Eye (tissue), 1 donor: ENCODE measurements around the gene CD37.
"Not testable (repeated sequence)": the region's sequence is repeated elsewhere in the genome, so short reads cannot be mapped to it uniquely, and the experiment has no call there.

Experiments
- DNase-seq: peaks from one replicate; pipeline ENCODE4 v3.0.0-alpha.2; 2015

CD37 gene

DNA sequence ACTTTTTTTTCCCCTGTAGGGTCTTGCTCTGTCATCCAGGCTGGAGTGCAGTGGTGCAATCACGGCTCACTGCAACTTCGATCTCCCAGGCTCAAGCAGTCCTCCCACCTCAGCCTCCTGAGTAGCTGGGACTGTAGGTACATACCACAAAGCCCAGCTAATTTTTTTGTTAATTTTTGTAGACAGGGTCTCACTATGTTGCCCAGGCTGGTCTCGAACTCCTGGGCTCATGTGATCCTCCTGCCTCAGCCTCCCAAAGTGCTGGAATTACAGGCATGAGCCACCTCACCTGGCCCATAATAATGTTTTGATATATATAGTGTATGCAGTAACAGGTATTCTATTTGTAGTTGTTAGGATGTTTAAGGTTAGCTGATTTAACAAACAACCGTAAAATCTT lies 4.0 kb upstream of the CD37 start:
- DNase-seq: not testable (repeated sequence)

GRCh38 chr19:49331616-49332055 lies 3.6 kb upstream of the CD37 start:
- peak; percentile 64 for DNase-seq

DNA sequence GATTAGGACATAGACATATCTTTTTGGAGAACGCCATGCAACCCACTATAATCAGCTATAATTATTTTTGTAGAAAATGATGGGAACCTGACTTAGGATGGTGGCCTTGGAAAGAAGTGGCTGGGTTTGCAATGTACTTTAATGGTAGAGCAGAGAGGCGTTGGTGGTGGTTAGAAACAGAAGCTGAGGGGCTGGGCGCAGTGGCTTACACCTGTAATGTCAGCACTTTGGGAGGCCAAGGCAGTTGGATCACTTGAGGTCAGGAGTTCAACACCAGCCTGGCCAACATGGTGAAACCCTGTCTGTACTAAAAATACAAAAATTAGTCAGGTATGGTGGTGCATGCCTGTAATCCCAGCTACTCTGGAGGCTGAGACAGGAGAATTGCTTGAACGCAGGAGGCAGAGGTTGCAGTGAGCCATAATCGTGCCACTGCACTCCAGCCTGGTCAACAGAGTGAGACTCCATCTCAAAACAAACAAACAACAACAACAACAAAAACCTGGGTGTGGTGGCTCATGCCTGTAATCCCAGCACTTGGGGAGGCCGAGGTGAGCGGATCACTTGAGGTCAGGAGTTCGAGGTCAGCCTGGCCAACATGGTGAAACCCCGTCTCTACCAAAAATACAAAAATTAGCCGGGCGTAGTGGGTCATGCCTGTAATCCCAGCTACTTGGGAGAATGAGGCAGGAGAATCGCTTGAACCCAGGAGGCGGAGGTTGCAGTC lies 2.4 kb upstream of the CD37 start:
- DNase-seq: not testable (repeated sequence)

- DNase-seq: no peak
Observed at GRCh38 chr19:49333418-49333805, 1.8 kb upstream of the CD37 start.

- DNase-seq: no peak
Observed at GRCh38 chr19:49333811-49334288, 1.4 kb upstream of the CD37 start.

GRCh38 chr19:49335784-49336481 lies 727 bp downstream of the CD37 start:
- DNase-seq: no peak

DNA sequence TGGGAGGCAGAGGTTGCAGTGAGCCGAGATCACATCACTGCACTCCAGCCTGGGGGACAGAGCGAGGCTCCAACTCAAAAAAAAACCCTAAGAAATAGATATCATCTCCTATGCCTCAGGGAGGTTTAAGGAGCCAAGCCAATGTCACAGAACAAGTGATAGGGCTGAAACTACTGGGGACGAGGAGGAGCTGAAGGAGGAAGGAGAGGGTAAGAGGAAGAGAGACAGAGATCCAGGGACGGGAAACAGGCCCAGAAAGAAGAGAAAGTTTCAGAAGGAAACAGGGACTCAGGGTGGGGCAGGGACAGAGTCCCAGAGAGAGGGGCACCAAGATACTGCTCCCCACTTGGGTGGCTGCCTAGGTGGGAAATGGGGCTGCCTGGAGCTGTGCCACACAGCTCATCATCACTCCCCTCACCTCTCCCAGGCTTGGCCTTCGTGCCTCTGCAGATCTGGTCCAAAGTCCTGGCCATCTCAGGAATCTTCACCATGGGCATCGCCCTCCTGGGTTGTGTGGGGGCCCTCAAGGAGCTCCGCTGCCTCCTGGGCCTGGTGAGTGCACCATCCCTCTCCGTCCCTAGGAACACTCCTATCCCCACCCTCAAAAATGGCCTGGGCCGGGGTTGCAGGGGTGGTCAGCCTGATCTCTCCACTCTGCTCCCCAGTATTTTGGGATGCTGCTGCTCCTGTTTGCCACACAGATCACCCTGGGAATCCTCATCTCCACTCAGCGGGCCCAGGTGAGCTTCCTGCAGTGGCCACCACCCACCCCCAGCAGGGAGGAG lies 1.5 kb downstream of the CD37 start:
- DNase-seq: no peak

GRCh38 chr19:49337267-49338022 lies 2.2 kb downstream of the CD37 start:
- no peak for DNase-seq

DNA sequence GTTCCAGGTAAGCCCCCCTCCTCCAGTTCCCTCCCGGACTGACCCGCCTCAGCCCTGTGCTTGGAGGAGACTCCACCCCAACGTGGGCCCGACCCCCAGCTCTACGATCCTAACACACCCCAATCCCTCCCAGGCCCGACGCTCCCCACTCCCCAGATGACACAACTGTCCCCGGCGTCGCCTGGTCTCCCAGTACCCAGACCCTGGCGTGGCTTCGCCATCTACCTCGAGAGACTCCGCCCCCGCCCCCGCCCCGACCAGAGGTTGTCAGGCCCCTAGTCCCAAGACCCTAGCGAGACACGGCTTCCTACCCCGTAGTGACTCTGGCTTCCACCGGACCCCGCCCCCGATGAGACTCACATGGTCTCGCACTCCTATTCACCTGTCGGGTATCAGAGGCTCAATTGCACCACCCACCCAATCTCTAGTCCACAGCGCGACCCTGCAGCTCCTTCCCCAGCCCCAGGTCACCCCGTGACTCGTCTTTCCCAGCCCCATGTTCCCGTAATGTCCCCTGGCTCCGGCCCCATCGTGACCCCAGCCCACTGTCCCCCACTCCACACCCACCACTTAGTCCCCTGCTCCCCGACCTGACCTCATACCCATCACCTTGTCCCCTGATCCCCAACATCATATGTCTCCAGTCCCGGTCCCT lies 2.9 kb downstream of the CD37 start:
- peak; percentile 55 for DNase-seq

- peak; percentile 83 for DNase-seq
Observed at GRCh38 chr19:49338691-49339300, 3.6 kb downstream of the CD37 start.

GRCh38 chr19:49339301-49340068 lies 4.3 kb downstream of the CD37 start:
- peak; percentile 96 for DNase-seq

GRCh38 chr19:49340069-49340864 lies 5.1 kb downstream of the CD37 start:
- DNase-seq: peak; percentile 60

DNA sequence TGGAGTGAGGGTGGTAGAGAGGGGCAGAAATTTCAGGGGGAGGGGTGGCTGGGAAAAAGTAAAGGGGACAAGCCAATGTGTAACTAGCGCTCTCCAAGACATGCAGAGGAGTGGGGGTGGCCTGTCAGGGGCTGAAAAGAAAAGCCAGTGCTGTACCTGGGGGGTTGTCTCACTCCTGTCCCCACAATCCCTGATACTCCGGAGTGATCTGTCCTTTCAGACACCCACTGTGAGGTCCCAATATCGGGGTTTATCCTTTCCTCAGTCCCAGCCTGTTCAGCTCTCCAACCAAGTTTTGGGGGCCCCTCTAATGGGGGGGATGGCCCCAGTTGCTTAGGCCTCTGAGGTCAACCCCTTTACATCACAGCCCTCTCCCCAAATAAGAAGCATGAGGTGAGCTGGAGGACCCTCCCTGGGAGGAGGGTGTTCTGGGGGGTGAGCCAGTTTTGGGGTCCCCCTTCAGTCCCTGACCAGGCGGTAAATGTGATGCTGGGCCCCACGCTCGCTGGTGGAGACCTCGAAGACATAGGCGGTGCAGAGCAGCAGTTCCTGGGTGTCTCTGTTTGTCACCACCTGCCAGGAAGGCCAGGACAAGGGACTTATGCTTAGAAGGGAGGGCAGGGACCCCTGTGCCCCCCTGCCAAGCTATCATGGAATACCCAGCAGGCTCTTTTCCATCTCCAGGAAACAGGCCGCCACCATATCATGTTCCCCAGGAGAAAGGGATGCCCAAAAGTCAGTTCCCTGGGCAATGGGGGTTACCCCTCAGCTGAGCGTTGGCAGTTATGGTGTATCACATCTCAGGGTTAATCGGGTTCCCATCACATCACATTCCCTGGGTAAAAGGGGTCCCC lies 5.9 kb downstream of the CD37 start:
- DNase-seq: no peak

GRCh38 chr19:49342291-49342721 lies 7.1 kb downstream of the CD37 start:
- no peak for DNase-seq

DNA sequence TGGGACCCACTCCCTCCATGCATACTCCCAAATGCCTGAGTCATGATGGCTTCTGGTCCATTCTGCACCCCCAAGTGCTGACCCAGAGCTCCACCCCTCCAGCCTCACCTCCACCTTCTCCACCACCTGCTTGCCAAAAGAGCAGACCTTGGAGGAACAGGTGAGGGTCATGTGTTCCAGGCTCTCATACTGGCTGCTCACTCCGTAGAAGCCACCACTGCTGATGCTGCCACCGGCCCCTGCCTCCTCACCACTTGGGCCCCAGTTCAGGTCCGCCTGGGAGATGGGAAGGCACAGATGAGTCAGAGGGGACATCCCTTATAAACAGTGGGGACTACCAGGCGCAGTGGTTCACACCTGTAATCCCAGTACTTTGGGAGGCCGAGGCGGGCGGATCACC lies 7.9 kb downstream of the CD37 start:
- DNase-seq: no peak

DNA sequence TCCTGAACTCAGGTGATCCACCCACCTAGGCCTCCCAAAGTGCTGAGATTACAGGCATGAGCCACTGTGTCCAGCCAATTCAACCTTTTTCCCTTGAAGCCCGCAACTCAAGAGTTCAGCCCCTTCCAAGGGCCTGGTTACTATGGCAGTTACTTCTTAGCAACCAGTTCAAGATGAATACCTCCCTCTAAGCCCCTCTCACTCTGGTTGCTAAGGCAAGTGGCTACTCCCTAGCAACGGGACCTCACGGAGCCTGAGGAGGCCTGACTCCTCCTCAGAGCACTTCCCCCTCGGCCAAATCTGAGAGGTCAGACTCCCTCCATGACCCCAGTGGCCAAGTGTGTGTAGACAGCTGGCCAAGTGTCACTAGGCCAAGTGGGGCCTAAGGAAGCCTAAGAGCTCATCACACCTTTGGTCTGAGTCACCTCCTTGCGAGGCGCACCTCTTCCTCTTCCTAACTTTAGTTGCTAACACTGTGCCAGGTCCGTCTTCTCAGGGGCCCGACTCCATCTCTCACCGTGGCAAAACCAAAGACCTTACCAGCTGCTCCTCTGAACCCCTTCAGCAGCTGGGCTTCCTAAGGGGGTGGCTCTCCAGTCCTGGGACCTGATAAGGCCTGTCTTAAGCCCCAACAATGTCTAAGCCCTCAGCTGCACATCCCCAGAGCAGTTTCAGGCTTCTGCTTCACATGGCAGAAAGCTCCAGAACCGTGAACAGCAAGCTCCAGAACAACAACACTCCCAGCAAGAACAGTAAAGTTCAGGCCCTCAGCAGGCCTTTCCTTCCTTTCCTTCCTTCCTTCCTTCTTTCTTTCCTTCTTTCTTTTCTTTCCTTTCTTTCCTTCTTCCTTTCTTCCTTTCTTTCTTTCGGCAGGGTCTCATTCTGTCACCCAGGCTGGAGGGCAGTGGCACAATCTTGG lies 9.6 kb downstream of the CD37 start:
- DNase-seq: no peak

DNA sequence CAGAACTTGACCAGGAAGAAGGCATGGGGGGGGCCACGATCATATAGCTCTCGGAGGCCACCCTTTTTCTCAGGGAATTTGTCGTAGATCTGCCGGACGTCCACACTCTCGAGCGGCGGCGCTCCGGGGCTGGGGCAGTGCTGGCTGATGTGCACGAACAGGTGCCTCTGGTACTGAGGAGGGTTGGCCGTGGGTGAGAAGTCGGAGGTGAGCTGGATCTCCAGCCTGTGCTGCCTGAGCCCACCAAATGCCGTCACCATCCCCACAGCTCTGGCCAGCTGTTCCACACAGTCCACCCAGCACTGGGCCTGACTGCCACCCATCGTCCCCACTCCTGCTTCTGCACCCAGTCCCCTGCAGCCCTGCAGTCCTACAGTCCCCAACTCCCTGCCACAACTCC lies 12.0 kb downstream of the CD37 start:
- no peak for DNase-seq

GRCh38 chr19:49347835-49348234 lies 12.6 kb downstream of the CD37 start:
- DNase-seq: peak; percentile 77
